BE2C (cell line): ENCODE results near the gene VAPB.
A peak's percentile ranks its signal among the peaks of the same experiment; 100 is the strongest.

Source experiments
- DNase-seq: peaks from one replicate; pipeline ENCODE4 v3.0.0-alpha.2; 2020
- H3K27me3 ChIP-seq: fragments of 250-450 bp; sonication (Bioruptor Pico); 2 replicates; pipeline ENCODE4 v1.5.1; 2020; ENCODE audit warnings: mild to moderate bottlenecking
- H3K36me3 ChIP-seq: fragments of 250-450 bp; sonication (Bioruptor Pico); 2 replicates; pipeline ENCODE4 v1.5.1; 2020; ENCODE audit warnings: mild to moderate bottlenecking
- H3K4me1 ChIP-seq: fragments of 250-450 bp; sonication (Bioruptor Pico); 2 replicates; pipeline ENCODE4 v1.5.1; 2020
- H3K4me3 ChIP-seq: 2 replicates; pipeline ENCODE4 v1.5.1; 2011; ENCODE audit warnings: low read depth, low read length
- H3K9me3 ChIP-seq: fragments of 250-450 bp; sonication (Bioruptor Pico); 2 replicates; pipeline ENCODE4 v1.5.1; 2020
- CTCF ChIP-seq: IDR thresholded peaks from 2 replicates; pipeline ENCODE4 v1.5.1; 2012; ENCODE audit warnings: mild to moderate bottlenecking, low read depth, low read length

Gene VAPB

GRCh38 chr20:58467572-58468527, 78.8 kb downstream of the VAPB start:
- no peaks in the 10 kb centered on the region for H3K9me3 ChIP-seq
- H3K36me3 ChIP-seq, result no peaks in the 10 kb centered on the region
- H3K27me3 ChIP-seq, result no peaks in the 10 kb centered on the region
- TF ChIP-seq CTCF, result no peak
- no peak for DNase-seq
- no peak overlapping the region for H3K4me3 ChIP-seq
- H3K4me1 ChIP-seq, result peaks cover 10% of the 10 kb centered on the region

- H3K4me1 ChIP-seq, result peaks cover 10% of the 10 kb centered on the region
- no peaks in the 10 kb centered on the region for H3K9me3 ChIP-seq
- no peak for DNase-seq
- H3K4me3 ChIP-seq, result no peak overlapping the region
- H3K36me3 ChIP-seq, result no peaks in the 10 kb centered on the region
- TF ChIP-seq CTCF, result no peak
- H3K27me3 ChIP-seq, result no peaks in the 10 kb centered on the region
These were observed 80.6 kb downstream of the VAPB start for GRCh38 chr20:58469616-58470015.

- Histone ChIP-seq H3K4me1 (peaks cover 10% of the 10 kb centered on the region), H3K9me3 (no peaks in the 10 kb centered on the region), H3K4me3 (no peak overlapping the region), H3K27me3 (no peaks in the 10 kb centered on the region), H3K36me3 (no peaks in the 10 kb centered on the region)
- DNase-seq, result no peak
- no peak for TF ChIP-seq CTCF
These were observed 81.5 kb downstream of the VAPB start for GRCh38 chr20:58470336-58471192.

GRCh38 chr20:58471193-58472164, 82.5 kb downstream of the VAPB start:
- no peaks in the 10 kb centered on the region for H3K36me3 ChIP-seq
- no peaks in the 10 kb centered on the region for H3K9me3 ChIP-seq
- DNase-seq, result peak; percentile 86
- H3K4me1 ChIP-seq, result peaks cover 10% of the 10 kb centered on the region
- no peaks in the 10 kb centered on the region for H3K27me3 ChIP-seq
- H3K4me3 ChIP-seq, result no peak overlapping the region
- no peak for TF ChIP-seq CTCF

GRCh38 chr20:58472273-58473018, 83.4 kb downstream of the VAPB start:
- TF ChIP-seq CTCF, result no peak
- H3K27me3 ChIP-seq, result no peaks in the 10 kb centered on the region
- H3K36me3 ChIP-seq, result no peaks in the 10 kb centered on the region
- H3K4me3 ChIP-seq, result no peak overlapping the region
- peaks cover 10% of the 10 kb centered on the region for H3K4me1 ChIP-seq
- no peak for DNase-seq
- no peaks in the 10 kb centered on the region for H3K9me3 ChIP-seq
